Measurements from ENCODE around the gene DTNBP1. TPM values are rescaled to one million over a fixed set of nuclear protein-coding genes. Genes with fewer than 3 reads are reported as not detected.

DTNBP1 gene
- polyA plus RNA-seq, 2 of the 4 experiments (the other 2 are of a cell fraction), result 8.4 to 8.7 TPM

DNA sequence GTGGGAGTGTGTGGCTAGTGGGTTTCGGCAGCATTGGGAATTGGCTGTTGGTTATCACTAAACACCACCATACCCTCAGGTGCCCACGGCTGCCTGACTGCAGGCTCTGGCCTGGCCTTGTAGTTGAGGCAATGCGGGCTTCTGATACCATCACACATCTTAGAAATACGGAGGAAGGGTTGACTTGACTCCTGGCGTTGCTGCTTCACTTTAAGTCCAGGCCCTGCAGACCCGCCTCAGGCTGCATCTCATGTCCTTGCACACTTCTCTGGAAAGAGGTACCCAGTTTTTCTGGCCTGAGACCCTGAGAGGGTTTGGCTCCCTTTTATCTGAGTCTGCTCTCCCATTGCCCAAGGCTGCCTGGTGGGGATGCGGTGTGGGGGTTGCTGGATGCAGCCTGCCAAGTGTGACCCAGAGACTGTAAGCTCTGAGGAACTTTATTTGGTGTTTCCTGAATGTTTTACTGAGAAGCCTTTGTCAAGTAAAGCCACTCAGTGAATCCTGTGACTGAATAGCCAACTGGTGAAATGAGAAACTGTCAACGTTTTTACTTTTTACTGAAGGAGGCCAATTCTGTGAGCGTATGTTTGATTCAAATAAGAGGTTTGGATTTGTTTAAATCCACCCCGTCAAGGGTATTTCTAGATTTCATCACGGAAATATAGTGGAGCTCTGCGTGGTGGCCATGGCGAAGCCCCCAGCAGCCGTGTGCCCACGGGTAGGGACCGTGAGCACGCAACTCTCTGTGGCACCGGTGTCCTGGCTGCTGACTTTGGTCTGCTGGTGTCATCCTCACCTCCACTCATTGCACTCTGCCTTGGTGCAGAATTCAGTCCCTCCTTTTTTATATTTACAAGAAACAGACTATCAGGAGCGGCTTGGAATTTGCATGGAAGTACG lies 160.1 kb downstream of the DTNBP1 start:
- CTCF ChIA-PET, result interaction anchor here (1.5 to 1.8 kb wide), 2 partner anchors 10 to 13 kb away, joined by 5 to 7 read pairs; no protein-coding TSS in a partner anchor
- no peak overlapping the region for H3K4me2 ChIP-seq
- POLR2A ChIA-PET, result no interaction called here
- H3K4me3 ChIP-seq, result no peak overlapping the region
- H3K9me3 ChIP-seq, result no peaks in the 10 kb centered on the region
- no peak overlapping the region for H3K27ac ChIP-seq
- DNase-seq (ENCODE audit: low read depth in 1 of 2, low spot score in 1 of 2) (no peak), FAIRE-seq (no peak), ATAC-seq (no peak)
- 85% methylated on average over 20 of the region's 20 CpGs for WGBS (ENCODE audit: missing lambda C conversion rate)
- TF ChIP-seq RFX5 (IDR thresholded peaks at IDR 0.05), result no peak
- no peak for TF ChIP-seq HOXB5 (CRISPR knock-in tag; IDR thresholded peaks at IDR 0.05)
- TF ChIP-seq RARB (CRISPR knock-in tag; IDR thresholded peaks at IDR 0.05), result no peak
- TF ChIP-seq JUN (IDR thresholded peaks at IDR 0.05), result no peak
- TF ChIP-seq ZC3H11A (IDR thresholded peaks at IDR 0.05), result no peak
- TF ChIP-seq ZNF302 (CRISPR knock-in tag; IDR thresholded peaks at IDR 0.05), result no peak
- TF ChIP-seq CHD2 (IDR thresholded peaks at IDR 0.05; ENCODE audit: low read length, partially characterized antibody), result no peak
- no peak for TF ChIP-seq TFCP2L1 (CRISPR knock-in tag; IDR thresholded peaks at IDR 0.05)
- TF ChIP-seq, protein P1, sequence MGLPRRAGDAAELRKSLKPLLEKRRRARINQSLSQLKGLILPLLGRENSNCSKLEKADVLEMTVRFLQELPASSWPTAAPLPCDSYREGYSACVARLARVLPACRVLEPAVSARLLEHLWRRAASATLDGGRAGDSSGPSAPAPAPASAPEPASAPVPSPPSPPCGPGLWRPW (IDR thresholded peaks at IDR 0.05), result no peak
- TF ChIP-seq BHLHE40 (IDR thresholded peaks at IDR 0.05; ENCODE audit: low read depth, low read length), result no peak
- TF ChIP-seq HDAC2 (IDR thresholded peaks at IDR 0.05), result no peak
- TF ChIP-seq NR3C1 (IDR thresholded peaks at IDR 0.05), result no peak
- H3K4me1 ChIP-seq, result 0 out of 3 replicates have a peak, but pooled peaks cover 3% of the 10 kb centered on the region

DNA sequence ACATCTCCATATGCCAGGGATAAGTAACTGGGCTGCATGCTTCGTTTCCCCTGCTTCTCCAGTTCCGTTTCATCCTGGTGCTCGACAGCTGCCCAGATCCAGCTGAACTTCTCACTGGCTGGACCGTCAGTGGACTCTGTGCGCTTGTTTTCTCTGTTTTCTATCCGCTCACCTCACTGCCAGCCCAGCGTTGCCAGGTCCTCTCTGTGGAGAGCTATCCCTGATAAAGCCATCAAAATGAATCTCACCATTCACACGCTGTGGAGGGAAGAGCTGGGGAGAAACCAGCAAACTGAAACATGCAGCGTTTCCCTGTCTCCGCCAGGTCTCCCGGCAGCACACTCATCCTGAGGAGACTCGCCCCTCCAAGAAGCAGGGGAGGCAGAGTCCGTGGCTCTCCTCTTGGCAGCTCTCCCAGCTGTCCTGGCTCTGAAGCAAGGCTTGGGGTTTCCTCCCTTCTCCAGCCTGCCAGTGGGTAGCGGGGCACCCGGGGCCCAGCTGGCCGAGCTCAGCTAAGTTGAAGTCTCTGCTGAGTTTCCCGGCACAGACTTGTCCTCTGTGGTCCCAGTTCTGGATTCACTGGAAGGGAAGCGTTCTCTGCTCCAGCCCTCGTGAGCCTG lies 160.9 kb downstream of the DTNBP1 start:
- FAIRE-seq (no peak), DNase-seq (ENCODE audit: low read depth in 1 of 2, low spot score in 1 of 2) (no peak), ATAC-seq (no peak)
- Histone ChIP-seq H3K4me2 (no peak overlapping the region), H3K27ac (no peak overlapping the region), H3K4me1 (0 out of 3 replicates have a peak, but pooled peaks cover 3% of the 10 kb centered on the region), H3K4me3 (no peak overlapping the region), H3K9me3 (no peaks in the 10 kb centered on the region)
- TF ChIP-seq CBX2 (IDR thresholded peaks at IDR 0.05; ENCODE audit: borderline replicate concordance, low read depth) (no peak), ESRRA (IDR thresholded peaks at IDR 0.05; ENCODE audit: borderline replicate concordance, low read length) (no peak), RAD21 (conservative IDR thresholded peaks at IDR 0.05 in 1 of 2, IDR thresholded peaks at IDR 0.05 in 1 of 2) (no peak), FOXS1 (CRISPR knock-in tag; IDR thresholded peaks at IDR 0.05) (no peak), PHF8 (IDR thresholded peaks at IDR 0.05; ENCODE audit: borderline replicate concordance, low read depth) (no peak), TP53 (CRISPR knock-in tag; IDR thresholded peaks at IDR 0.05) (no peak), NFE2L2 (conservative IDR thresholded peaks at IDR 0.05; ENCODE audit: low read length) (no peak), RFX5 (IDR thresholded peaks at IDR 0.05) (no peak), REST (IDR thresholded peaks at IDR 0.05) (no peak), EHMT2 (IDR thresholded peaks at IDR 0.05; ENCODE audit: low read depth) (no peak), ZC3H11A (IDR thresholded peaks at IDR 0.05) (no peak), SREBF2 (IDR thresholded peaks at IDR 0.05) (no peak), HDAC2 (IDR thresholded peaks at IDR 0.05) (no peak), FOSB (CRISPR knock-in tag; IDR thresholded peaks at IDR 0.05) (no peak), RNF2 (IDR thresholded peaks at IDR 0.05; ENCODE audit: borderline replicate concordance, low read depth) (no peak), BHLHE40 (IDR thresholded peaks at IDR 0.05; ENCODE audit: low read depth, low read length) (no peak), ZFP36 (IDR thresholded peaks at IDR 0.05; ENCODE audit: borderline replicate concordance, partially characterized antibody) (no peak)
- WGBS (ENCODE audit: missing lambda C conversion rate), result 85% methylated on average over 14 of the region's 19 CpGs
- POLR2A ChIA-PET, result no interaction called here
- CTCF ChIA-PET, result interaction anchor here (1.8 kb wide), 1 partner anchor 10 kb away, joined by 5 read pairs; no protein-coding TSS in a partner anchor
